GM18861 (cell line): ENCODE data around the gene CCDC158.
"Not testable (repeated sequence)": the region's sequence is repeated elsewhere in the genome, so short reads cannot be mapped to it uniquely, and the experiment has no call there.

Experiments used
- ATAC-seq: cut with Tn5 transposase; IDR thresholded peaks from one replicate; pipeline ENCODE4 v1.9.1; 2021; ENCODE audit not compliant: unreplicated experiment

The CCDC158 gene

GRCh38 chr4:76373919-76374552 lies 46.9 kb downstream of the CCDC158 start:
- ATAC-seq: no peak

- ATAC-seq: no peak
These were observed 54.2 kb downstream of the CCDC158 start for GRCh38 chr4:76366737-76367136.

GRCh38 chr4:76365636-76366035 lies 55.3 kb downstream of the CCDC158 start:
- no peak for ATAC-seq

- ATAC-seq: no peak
These were observed 56.2 kb downstream of the CCDC158 start for GRCh38 chr4:76364763-76365162.

- no peak for ATAC-seq
These were observed 57.2 kb downstream of the CCDC158 start for GRCh38 chr4:76363556-76364290.

- no peak for ATAC-seq
These were observed 59.1 kb downstream of the CCDC158 start for GRCh38 chr4:76361689-76362412.

GRCh38 chr4:76359881-76360466 lies 61.0 kb downstream of the CCDC158 start:
- ATAC-seq: not testable (repeated sequence)

- ATAC-seq: no peak
These were observed 63.0 kb downstream of the CCDC158 start for GRCh38 chr4:76357981-76358380.

GRCh38 chr4:76354517-76355473 lies 66.1 kb downstream of the CCDC158 start:
- ATAC-seq: no peak

DNA sequence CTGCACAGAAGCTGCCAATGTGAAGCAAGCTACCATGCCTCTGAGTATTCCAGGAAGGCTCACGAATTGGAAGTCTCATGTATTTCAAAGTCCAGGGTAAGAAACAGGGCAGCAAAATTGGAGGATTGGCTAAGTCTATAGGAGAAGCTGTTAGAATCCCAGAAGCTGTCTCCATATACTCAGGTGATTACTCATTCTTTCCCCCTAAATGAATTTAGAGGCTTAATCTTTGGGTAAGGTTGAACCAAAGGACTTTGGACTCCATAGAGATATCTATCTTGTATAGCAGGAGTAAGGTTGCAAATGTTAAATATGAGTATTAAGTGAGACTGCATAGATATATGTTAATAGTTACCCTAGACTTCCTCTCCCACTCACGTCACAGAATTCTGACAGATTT lies 78.1 kb downstream of the CCDC158 start:
- ATAC-seq: no peak

DNA sequence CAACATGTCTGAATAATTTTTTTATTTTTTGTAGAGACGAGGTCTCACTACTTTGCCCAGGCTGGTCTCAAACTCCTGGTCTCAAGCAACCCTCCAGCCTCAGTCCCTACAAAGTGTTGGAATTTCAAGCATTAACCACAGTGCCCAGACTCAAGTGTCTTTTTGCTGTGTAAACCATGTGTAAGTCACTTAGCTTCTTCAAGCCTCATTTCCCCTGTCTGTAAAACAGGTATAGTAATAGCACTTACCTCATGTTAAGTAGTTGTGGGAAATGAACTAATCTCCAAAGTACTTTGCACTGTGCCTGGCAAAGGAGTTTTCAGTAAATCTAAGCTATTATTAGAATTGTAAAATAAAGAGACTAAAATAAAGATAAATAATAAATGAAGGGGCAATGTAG lies 78.8 kb downstream of the CCDC158 start:
- ATAC-seq: no peak

DNA sequence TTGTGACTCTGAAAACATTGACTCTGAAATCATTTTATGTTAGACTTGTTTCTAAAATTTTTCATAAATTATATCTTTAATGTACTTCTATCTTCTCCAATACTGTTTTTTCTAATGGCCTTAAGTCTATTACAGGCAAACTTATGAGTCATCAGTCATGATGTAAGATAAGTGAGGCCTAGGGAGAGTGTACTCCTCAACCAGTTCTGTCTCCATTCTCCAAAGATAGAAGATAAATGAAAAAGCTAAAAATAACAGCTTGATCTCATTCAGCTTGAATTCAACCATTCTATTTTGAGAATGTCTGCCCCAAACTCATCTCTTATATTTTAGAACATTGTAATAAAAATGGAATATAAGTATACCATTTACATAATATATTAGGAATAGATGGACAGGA lies 79.9 kb downstream of the CCDC158 start:
- no peak for ATAC-seq

DNA sequence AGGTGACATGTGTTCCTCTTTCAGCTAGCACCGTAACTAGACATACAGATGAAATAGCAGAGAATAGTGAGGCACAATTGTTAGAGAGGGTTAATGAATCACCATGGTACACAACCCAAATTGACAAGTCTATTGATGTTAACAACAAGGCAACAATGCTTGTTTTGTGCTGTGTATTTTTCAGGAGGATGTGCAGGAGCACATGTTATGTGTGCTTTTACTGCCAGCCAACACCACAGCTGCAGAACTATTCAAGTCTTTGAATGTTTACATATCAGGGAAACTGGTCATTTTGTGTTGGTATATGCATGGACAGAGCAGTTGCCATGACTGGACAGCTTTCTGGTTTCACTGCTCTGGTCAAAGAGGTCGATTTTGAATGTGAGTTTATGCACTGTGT lies 81.6 kb downstream of the CCDC158 start:
- no peak for ATAC-seq

GRCh38 chr4:76334885-76335284 lies 86.1 kb downstream of the CCDC158 start:
- no peak for ATAC-seq

- ATAC-seq: no peak
These were observed 94.4 kb downstream of the CCDC158 start for GRCh38 chr4:76326515-76326914.

- no peak for ATAC-seq
These were observed 95.9 kb downstream of the CCDC158 start for GRCh38 chr4:76325072-76325471.

DNA sequence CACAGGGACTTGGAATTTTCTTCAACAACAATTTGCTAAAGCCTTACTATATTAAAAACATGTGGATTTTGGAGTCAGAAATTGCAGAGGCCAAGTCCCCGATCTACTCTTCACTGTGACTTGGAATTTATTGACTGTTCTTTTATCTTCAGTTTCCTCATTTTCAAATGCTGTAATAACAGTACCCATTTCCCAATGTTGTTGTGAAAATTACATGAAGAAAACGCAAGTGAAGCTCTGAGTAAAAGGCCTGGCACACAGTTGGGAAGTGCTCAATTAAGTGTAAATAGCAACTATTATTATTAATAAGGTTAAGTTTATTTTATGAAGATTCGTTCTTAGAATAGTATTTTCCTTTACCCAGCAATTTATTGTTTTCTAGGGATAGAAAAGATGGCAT lies 98.7 kb downstream of the CCDC158 start:
- ATAC-seq: no peak

DNA sequence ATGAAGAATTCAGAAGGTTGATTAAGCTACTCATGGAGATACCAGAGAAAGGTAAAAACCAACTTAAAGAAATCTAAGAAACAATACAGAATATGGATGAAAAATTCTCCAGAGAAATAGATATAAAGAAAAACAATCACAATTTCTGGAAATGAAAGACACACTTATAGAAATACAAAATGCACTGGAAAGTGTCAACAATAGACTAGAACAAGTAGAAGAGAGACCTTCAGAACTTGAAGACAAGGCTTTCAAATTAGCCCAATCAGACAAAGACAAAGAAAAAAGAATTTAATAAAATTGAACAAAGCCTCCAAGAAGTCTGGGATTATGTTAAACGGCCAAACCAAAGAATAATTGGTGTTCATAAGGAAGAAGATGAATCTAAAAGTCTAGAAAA lies 104.8 kb downstream of the CCDC158 start:
- ATAC-seq: no peak

DNA sequence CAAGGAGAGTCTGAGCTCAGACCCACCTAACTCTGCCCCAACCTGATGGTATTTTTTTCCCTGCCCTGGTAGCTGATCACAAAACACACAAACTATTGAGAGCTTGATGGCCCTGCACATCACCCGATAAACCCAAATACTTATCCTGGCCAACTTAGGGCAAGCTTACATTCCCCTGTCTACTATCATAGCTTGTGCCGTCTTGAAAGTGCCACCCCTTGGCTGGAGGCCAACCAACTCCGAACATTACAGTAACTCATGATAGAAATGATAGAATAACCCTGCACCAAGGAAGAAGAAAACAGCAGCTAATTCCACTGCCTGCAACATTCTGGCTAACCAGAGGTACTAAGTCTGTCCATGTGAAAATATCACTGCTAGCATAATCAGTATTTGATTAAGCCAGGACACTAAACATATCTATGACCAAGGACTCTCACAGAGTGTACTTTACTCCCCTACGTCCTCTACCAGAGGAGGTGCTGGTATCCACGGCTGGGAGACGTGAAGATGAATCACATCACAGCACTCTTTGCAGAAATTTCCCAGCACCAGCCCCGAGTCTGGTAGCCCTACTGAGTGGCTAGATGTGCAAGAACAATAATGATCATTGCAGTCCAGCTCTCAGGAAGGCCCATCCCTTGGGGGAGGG lies 105.5 kb downstream of the CCDC158 start:
- ATAC-seq: no peak

GRCh38 chr4:76313547-76313946 lies 107.4 kb downstream of the CCDC158 start:
- no peak for ATAC-seq
